Choroid plexus epithelial cell (primary cell): ENCODE measurements around the gene NBEAL2.
A peak's percentile ranks its signal among the peaks of the same experiment; 100 is the strongest.

Experiments used
- DNase-seq: peaks from one replicate; pipeline ENCODE4 v3.0.0-alpha.2; 2010; ENCODE audit warnings: low read depth
- H3K4me3 ChIP-seq: 2 replicates; pipeline ENCODE4 v1.5.1; 2011; ENCODE audit warnings: low read depth, mild to moderate bottlenecking, control low read depth, low read length, moderate library complexity
- CTCF ChIP-seq: conservative IDR thresholded peaks from 2 replicates; pipeline ENCODE4 v1.5.1; 2011; ENCODE audit warnings: low read depth, mild to moderate bottlenecking, control low read depth, inconsistent platforms, low read length, moderate library complexity

Gene NBEAL2

DNA sequence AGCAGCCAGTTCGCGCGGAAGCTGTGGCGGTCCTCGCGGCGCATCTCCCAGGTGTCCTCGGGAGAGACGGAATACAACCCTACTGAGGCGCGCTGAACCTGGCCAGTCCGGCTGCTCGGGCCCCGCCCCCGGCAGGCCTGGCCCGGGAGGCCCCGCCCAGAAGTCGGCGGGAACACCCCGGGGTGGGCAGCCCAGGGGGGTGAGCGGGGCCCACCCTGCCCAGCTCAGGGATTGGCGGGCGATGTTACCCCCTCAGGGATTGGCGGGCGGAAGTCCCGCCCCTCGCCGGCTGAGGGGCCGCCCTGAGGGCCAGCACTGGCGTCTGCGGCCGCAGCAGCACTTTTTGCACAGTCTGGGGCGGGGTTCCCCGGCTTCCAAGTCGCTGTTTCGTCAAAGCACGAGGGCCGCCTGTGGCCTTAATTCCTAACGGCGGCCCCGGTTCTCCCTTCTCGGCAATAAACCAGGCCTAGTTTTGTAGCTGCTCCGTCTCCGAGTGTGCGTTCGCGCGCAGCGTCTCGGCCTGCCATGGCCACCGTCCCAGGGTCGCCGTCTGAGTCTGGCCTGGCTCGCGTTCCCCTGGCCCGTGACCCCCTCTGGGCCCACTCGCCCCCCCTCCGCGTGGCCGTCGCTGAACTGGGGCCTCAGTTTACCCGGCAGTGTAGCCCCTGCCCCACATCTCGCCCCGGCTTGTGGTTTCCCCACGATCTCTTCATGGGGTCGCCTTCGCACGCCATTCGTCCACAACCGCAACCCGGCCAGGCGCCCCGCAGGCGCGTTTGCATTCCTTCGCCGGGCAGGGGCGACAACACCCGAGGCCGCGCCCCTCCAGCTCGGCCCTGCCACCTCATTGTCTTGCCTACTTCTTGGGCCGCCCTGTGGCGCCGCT lies 30.0 kb downstream of the NBEAL2 start:
- no peak for TF ChIP-seq CTCF
- peak overlapping the region; percentile 67 for H3K4me3 ChIP-seq
- peak; percentile 96 for DNase-seq

DNA sequence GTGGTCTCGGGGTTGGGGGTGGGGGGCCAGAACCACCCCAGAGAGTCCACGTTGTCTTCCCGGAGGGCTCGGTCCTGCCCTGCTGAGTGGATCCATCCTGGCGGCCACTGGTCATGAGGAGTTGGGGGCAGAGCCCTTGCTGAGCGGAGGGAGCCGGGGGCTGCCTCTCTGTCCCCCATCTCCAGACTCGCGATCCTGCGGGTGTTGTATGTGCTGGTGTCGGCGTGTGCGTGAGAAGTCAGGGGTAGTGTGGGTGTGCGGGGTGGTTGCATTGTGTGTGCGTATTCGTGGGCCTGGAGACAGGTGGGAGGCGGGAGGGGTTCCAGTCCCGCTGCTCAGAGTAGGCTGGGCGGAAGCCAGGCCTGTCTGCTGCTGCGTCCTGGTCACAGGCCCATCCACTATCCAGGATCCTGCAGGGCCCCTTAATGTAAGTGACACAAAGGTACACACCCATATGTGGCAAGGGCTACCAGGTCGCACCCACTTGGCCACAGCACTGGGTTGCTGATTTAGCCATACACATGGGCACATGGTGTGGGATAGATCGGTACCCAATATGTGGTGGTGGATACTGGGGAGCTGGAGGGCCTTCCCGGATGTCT lies 30.7 kb downstream of the NBEAL2 start:
- H3K4me3 ChIP-seq = peak overlapping the region; percentile 67
- TF ChIP-seq CTCF = no peak
- no peak for DNase-seq

- no peak for TF ChIP-seq CTCF
- no peak for DNase-seq
- no peak overlapping the region for H3K4me3 ChIP-seq
Measured at GRCh38 chr3:47010910-47011309, 31.4 kb downstream of the NBEAL2 start.

- no peak for TF ChIP-seq CTCF
- DNase-seq = no peak
- no peak overlapping the region for H3K4me3 ChIP-seq
Measured at GRCh38 chr3:47011371-47011770, 31.9 kb downstream of the NBEAL2 start.

DNA sequence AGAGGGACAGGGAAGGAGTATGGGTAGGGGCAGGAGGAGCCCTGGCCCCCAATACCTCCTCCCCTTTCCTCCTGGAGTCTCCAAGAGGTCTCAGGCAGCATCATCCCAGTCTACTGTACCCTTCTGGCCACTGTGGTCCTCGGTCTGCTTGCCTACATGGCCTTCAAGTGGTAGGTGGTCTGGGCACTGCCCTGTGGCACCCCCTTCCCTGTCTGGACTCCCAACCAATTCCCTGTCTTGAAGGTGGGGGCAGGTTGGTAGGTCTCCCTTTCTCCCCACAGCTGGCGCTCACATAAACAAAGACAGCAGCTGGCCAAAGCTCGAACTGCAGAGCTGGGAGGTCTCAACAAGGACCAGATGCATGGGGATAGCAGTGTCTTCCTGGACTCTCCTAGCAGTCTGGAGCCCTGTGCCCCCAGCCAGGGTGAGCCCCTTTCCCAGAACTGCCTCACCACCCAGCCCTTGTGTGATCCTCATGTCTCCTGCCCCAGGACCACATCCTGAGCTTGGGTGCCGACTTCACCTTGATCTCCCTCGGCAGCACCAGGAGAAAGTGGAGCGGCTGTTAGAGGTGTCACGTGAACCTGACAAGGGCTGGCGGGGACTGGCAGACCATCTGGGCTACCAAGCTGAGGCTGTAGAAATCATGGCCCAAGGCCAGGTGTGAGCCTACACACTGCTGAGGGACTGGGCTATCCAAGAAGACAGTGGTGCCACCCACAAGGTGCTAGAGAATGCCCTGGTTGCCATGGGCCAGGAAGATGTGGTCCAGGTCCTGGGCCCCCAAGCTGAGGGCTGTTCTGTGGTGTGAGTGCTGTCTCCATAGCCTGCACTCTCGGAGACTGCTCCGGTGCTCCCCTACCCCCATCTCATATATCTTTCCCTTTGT lies 33.1 kb downstream of the NBEAL2 start:
- no peak for DNase-seq
- H3K4me3 ChIP-seq = no peak overlapping the region
- TF ChIP-seq CTCF = no peak

DNA sequence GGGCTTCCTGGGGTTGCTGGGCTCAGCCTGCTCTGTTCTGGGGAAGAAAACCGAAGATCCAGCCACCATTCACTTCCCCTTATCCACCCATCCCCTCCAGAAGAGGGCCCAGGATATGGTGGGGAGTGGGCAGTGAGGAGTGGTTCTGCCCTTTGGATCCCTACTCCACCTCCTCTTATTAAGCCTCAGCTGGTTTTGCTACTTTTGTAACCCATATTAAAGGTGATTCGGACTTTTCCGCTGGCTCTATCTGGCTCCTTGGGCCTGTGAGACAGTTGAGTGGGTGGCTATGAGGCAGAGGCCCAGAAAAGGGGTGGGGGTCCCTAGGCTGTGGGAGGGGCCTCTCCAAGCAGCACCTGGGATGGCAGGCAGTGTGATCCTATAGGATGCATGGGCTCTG lies 33.8 kb downstream of the NBEAL2 start:
- no peak for DNase-seq
- no peak for TF ChIP-seq CTCF

More for the DNA sequence above, 33.8 kb downstream of the NBEAL2 start:
- no peak overlapping the region for H3K4me3 ChIP-seq
